GM12892 (cell line): ENCODE data around the gene RAB15.

Experiments
- POLR2A ChIP-seq: IDR thresholded peaks from 2 replicates; pipeline ENCODE4 v1.6.1; 2011; ENCODE audit warnings: low read depth, low read length, control low read depth
- POLR2AphosphoS5 ChIP-seq: IDR thresholded peaks from 2 replicates; pipeline ENCODE4 v1.6.1; 2011; ENCODE audit warnings: low read depth, low read length, control low read depth

DNA sequence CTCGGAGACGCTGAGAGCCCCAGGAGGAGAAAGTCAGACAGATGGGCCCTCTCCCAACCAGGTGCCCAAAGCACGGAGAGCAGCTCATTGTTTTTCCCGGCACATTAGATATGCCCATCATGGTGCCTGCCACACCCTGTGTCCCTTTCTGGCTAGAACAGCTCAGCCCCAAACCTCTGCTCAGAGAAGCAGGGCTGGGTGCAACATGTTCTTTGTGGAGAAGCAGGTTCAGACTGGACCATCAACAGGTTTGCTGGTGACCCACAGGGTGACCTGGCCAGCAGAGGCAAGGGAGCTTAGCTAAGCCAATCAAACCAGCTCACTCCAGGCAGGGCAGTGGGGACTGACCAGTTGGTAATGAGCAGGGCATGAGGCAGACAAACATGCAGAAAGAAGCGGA is 13.4 kb downstream of the RAB15 start:
- TF ChIP-seq POLR2A (no peak), POLR2AphosphoS5 (no peak)
